ENCODE measurements around the gene ADTRP.

Gene ADTRP

DNA sequence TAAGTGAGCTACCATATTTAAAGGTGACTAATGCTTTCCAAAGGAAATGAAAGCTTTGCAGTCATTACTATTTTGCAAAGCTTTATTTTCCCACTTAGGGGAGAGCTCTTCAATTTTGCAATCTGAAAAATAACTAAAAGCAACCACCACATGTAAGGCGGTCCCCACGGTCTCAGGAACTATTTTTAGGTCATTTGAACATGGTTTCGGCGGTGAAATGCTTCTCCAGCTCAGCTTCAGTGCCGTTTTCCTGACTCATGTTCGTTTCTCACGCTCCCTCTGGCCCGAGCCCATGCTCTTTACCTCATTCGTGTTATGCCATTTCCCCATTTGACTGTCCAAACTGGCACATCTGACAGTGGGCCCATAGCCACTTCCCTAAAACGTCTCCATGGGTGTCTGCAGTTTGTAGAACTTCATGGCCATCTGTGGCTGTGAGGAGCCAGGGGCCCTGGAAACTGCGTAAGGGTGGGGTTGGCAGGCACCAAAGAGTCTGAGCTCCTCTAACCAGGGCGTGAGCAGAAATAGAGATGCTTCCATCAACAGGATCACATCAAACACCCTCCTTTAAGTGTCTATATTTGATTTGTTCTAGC lies 46.5 kb downstream of the ADTRP start:
- Histone ChIP-seq H3K27me3 (ENCODE audit: control insufficient read depth in 5 of 5, insufficient read depth in 4 of 5, low read length in 5 of 5) (peaks cover 0 to 6% (median 0%) of the 10 kb centered on the region in 5 donors), H3K27ac (ENCODE audit: low read depth, low read length) (peak overlapping the region; percentile 74), H3K9ac (ENCODE audit: low read length in 5 of 5) (peak overlapping the region in 2 of 5 donors; percentile 5 to 96), H3K9me3 (ENCODE audit: control insufficient read depth in 5 of 5, low read length in 5 of 5) (no peaks in the 10 kb centered on the region), H3K36me3 (ENCODE audit: control insufficient read depth in 5 of 5, insufficient read depth in 5 of 5, low read length in 5 of 5) (no peaks in the 10 kb centered on the region), H3K4me3 (ENCODE audit: low read depth in 1 of 5, low read length in 5 of 5) (peak overlapping the region in 2 of 5 donors; percentile 27 to 29), H3K4me1 (ENCODE audit: control insufficient read depth in 5 of 5, insufficient read depth in 5 of 5, low read length in 5 of 5) (peaks cover 7 to 27% (median 14%) of the 10 kb centered on the region in 5 donors)

- Histone ChIP-seq H3K4me1 (ENCODE audit: control insufficient read depth in 5 of 5, insufficient read depth in 5 of 5, low read length in 5 of 5) (peaks cover 7 to 27% (median 14%) of the 10 kb centered on the region in 5 donors), H3K9me3 (ENCODE audit: control insufficient read depth in 5 of 5, low read length in 5 of 5) (no peaks in the 10 kb centered on the region), H3K9ac (ENCODE audit: low read length in 5 of 5) (no peak overlapping the region), H3K36me3 (ENCODE audit: control insufficient read depth in 5 of 5, insufficient read depth in 5 of 5, low read length in 5 of 5) (no peaks in the 10 kb centered on the region), H3K27me3 (ENCODE audit: control insufficient read depth in 5 of 5, insufficient read depth in 4 of 5, low read length in 5 of 5) (peaks cover 0 to 6% (median 0%) of the 10 kb centered on the region in 5 donors), H3K27ac (ENCODE audit: low read depth, low read length) (peak overlapping the region; percentile 74), H3K4me3 (ENCODE audit: low read depth in 1 of 5, low read length in 5 of 5) (no peak overlapping the region)
Observed at GRCh38 chr6:11731423-11731822, 47.2 kb downstream of the ADTRP start.

DNA sequence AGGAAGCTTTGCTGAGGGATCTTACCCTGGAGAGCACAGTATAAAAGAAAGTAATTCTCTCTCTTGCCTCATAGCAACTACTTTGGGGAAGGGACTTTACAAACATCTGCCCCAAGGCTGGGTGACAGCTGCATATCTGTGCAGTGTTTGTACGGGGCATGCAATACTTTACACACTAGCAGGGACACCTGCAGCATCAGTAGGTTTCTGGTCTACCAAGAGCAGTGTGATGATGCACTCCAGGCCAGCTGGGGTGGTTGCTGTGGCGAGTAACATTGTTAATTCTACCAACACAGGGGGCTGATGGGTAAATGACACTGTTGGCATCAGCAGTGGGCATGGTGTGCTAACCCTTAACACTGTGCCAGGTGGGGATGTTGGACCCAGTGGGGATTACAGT lies 48.0 kb downstream of the ADTRP start:
- Histone ChIP-seq H3K27me3 (ENCODE audit: control insufficient read depth in 5 of 5, insufficient read depth in 4 of 5, low read length in 5 of 5) (peaks cover 0 to 6% (median 0%) of the 10 kb centered on the region in 5 donors), H3K36me3 (ENCODE audit: control insufficient read depth in 5 of 5, insufficient read depth in 5 of 5, low read length in 5 of 5) (no peaks in the 10 kb centered on the region), H3K4me1 (ENCODE audit: control insufficient read depth in 5 of 5, insufficient read depth in 5 of 5, low read length in 5 of 5) (peaks cover 7 to 27% (median 14%) of the 10 kb centered on the region in 5 donors), H3K9me3 (ENCODE audit: control insufficient read depth in 5 of 5, low read length in 5 of 5) (no peaks in the 10 kb centered on the region), H3K4me3 (ENCODE audit: low read depth in 1 of 5, low read length in 5 of 5) (no peak overlapping the region), H3K27ac (ENCODE audit: low read depth, low read length) (no peak overlapping the region), H3K9ac (ENCODE audit: low read length in 5 of 5) (no peak overlapping the region)

DNA sequence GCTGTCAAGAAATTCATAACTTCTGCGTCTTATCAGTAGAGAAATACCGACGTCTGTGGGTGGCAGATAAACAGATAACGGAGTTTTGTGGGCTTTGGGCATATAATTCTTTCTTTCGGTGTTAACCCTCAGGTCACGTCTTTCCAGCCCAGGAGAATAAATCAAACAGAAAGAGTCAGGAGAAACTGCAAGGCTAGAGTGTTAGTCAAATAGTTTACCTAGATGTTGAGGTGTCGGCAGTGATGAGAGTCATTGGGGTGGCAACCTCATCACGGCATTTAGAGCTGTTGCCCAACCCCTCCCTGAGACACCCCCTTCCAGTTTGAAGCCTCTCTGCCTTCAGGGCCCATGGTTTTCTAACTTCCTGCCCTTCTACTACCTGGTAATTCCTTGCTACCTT lies 49.5 kb downstream of the ADTRP start:
- H3K9ac ChIP-seq (ENCODE audit: low read length in 5 of 5): no peak overlapping the region
- no peak overlapping the region for H3K4me3 ChIP-seq (ENCODE audit: low read depth in 1 of 5, low read length in 5 of 5)
- H3K36me3 ChIP-seq (ENCODE audit: control insufficient read depth in 5 of 5, insufficient read depth in 5 of 5, low read length in 5 of 5): no peaks in the 10 kb centered on the region
- peaks cover 7 to 22% (median 14%) of the 10 kb centered on the region in 5 donors for H3K4me1 ChIP-seq (ENCODE audit: control insufficient read depth in 5 of 5, insufficient read depth in 5 of 5, low read length in 5 of 5)
- no peaks in the 10 kb centered on the region for H3K9me3 ChIP-seq (ENCODE audit: control insufficient read depth in 5 of 5, low read length in 5 of 5)
- no peak overlapping the region for H3K27ac ChIP-seq (ENCODE audit: low read depth, low read length)
- H3K27me3 ChIP-seq (ENCODE audit: control insufficient read depth in 5 of 5, insufficient read depth in 4 of 5, low read length in 5 of 5): peaks cover 0 to 6% (median 0%) of the 10 kb centered on the region in 5 donors

GRCh38 chr6:11727998-11728961 lies 50.3 kb downstream of the ADTRP start:
- H3K9me3 ChIP-seq (ENCODE audit: control insufficient read depth in 5 of 5, low read length in 5 of 5): no peaks in the 10 kb centered on the region
- H3K9ac ChIP-seq (ENCODE audit: low read length in 5 of 5): no peak overlapping the region
- H3K27me3 ChIP-seq (ENCODE audit: control insufficient read depth in 5 of 5, insufficient read depth in 4 of 5, low read length in 5 of 5): peaks cover 0 to 6% (median 0%) of the 10 kb centered on the region in 5 donors
- H3K27ac ChIP-seq (ENCODE audit: low read depth, low read length): no peak overlapping the region
- no peak overlapping the region for H3K4me3 ChIP-seq (ENCODE audit: low read depth in 1 of 5, low read length in 5 of 5)
- H3K36me3 ChIP-seq (ENCODE audit: control insufficient read depth in 5 of 5, insufficient read depth in 5 of 5, low read length in 5 of 5): no peaks in the 10 kb centered on the region
- peaks cover 7 to 22% (median 14%) of the 10 kb centered on the region in 5 donors for H3K4me1 ChIP-seq (ENCODE audit: control insufficient read depth in 5 of 5, insufficient read depth in 5 of 5, low read length in 5 of 5)

- Histone ChIP-seq H3K9me3 (ENCODE audit: control insufficient read depth in 5 of 5, low read length in 5 of 5) (no peaks in the 10 kb centered on the region), H3K27me3 (ENCODE audit: control insufficient read depth in 5 of 5, insufficient read depth in 4 of 5, low read length in 5 of 5) (peaks cover 0 to 6% (median 0%) of the 10 kb centered on the region in 5 donors), H3K9ac (ENCODE audit: low read length in 5 of 5) (no peak overlapping the region), H3K36me3 (ENCODE audit: control insufficient read depth in 5 of 5, insufficient read depth in 5 of 5, low read length in 5 of 5) (no peaks in the 10 kb centered on the region), H3K4me1 (ENCODE audit: control insufficient read depth in 5 of 5, insufficient read depth in 5 of 5, low read length in 5 of 5) (peaks cover 7 to 18% (median 12%) of the 10 kb centered on the region in 5 donors), H3K4me3 (ENCODE audit: low read depth in 1 of 5, low read length in 5 of 5) (no peak overlapping the region), H3K27ac (ENCODE audit: low read depth, low read length) (no peak overlapping the region)
Observed at GRCh38 chr6:11727346-11727997, 51.1 kb downstream of the ADTRP start.

GRCh38 chr6:11724286-11724685 lies 54.3 kb downstream of the ADTRP start:
- Histone ChIP-seq H3K9me3 (ENCODE audit: control insufficient read depth in 5 of 5, low read length in 5 of 5) (no peaks in the 10 kb centered on the region), H3K4me1 (ENCODE audit: control insufficient read depth in 5 of 5, insufficient read depth in 5 of 5, low read length in 5 of 5) (no peaks in the 10 kb centered on the region), H3K9ac (ENCODE audit: low read length in 5 of 5) (no peak overlapping the region), H3K4me3 (ENCODE audit: low read depth in 1 of 5, low read length in 5 of 5) (no peak overlapping the region), H3K27me3 (ENCODE audit: control insufficient read depth in 5 of 5, insufficient read depth in 4 of 5, low read length in 5 of 5) (no peaks in the 10 kb centered on the region), H3K27ac (ENCODE audit: low read depth, low read length) (no peak overlapping the region), H3K36me3 (ENCODE audit: control insufficient read depth in 5 of 5, insufficient read depth in 5 of 5, low read length in 5 of 5) (no peaks in the 10 kb centered on the region)

GRCh38 chr6:11722805-11723631 lies 55.6 kb downstream of the ADTRP start:
- Histone ChIP-seq H3K4me1 (ENCODE audit: control insufficient read depth in 5 of 5, insufficient read depth in 5 of 5, low read length in 5 of 5) (no peaks in the 10 kb centered on the region), H3K4me3 (ENCODE audit: low read depth in 1 of 5, low read length in 5 of 5) (no peak overlapping the region), H3K9me3 (ENCODE audit: control insufficient read depth in 5 of 5, low read length in 5 of 5) (no peaks in the 10 kb centered on the region), H3K9ac (ENCODE audit: low read length in 5 of 5) (no peak overlapping the region), H3K27me3 (ENCODE audit: control insufficient read depth in 5 of 5, insufficient read depth in 4 of 5, low read length in 5 of 5) (no peaks in the 10 kb centered on the region), H3K27ac (ENCODE audit: low read depth, low read length) (no peak overlapping the region), H3K36me3 (ENCODE audit: control insufficient read depth in 5 of 5, insufficient read depth in 5 of 5, low read length in 5 of 5) (no peaks in the 10 kb centered on the region)

DNA sequence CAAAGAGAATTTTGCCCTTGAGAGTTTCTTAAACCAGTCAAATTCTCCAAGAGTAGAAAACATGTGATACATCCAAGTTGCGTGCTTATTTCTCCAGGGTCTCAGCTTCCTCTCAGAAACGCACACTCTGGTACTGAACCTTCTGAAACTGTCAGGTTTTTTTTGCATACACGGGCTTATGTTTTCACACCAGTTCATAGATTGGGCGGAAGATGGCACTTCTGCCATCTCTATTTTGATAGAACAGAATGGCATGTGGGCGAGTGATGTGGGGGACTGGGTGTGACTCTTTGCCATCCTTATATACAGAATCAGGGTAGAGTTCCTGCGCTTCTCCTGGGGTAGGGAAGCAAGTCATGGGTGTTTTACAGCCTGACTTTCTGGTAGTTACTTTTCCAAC lies 56.4 kb downstream of the ADTRP start:
- Histone ChIP-seq H3K4me3 (ENCODE audit: low read depth in 1 of 5, low read length in 5 of 5) (no peak overlapping the region), H3K9ac (ENCODE audit: low read length in 5 of 5) (no peak overlapping the region), H3K27ac (ENCODE audit: low read depth, low read length) (no peak overlapping the region), H3K9me3 (ENCODE audit: control insufficient read depth in 5 of 5, low read length in 5 of 5) (no peaks in the 10 kb centered on the region), H3K27me3 (ENCODE audit: control insufficient read depth in 5 of 5, insufficient read depth in 4 of 5, low read length in 5 of 5) (no peaks in the 10 kb centered on the region), H3K36me3 (ENCODE audit: control insufficient read depth in 5 of 5, insufficient read depth in 5 of 5, low read length in 5 of 5) (no peaks in the 10 kb centered on the region), H3K4me1 (ENCODE audit: control insufficient read depth in 5 of 5, insufficient read depth in 5 of 5, low read length in 5 of 5) (no peaks in the 10 kb centered on the region)

Data from subcutaneous abdominal adipose tissue (tissue), 5 donors.